B cell (primary cell): ENCODE data around the gene SLC7A6.

Experiments
- EZH2 ChIP-seq: IDR thresholded peaks from 2 replicates; pipeline ENCODE4 v1.6.1; 2012; ENCODE audit warnings: borderline replicate concordance, low read depth, mild to moderate bottlenecking, moderate library complexity, low read length; ENCODE audit not compliant: insufficient read depth, poor library complexity, severe bottlenecking
- TF ChIP-seq, protein P1 (sequence below): fragments of 200-600 bp; IDR thresholded peaks from one replicate; pipeline ENCODE4 v1.8.0; 2022; ENCODE audit warnings: antibody characterized with exemption, mild to moderate bottlenecking

DNA sequence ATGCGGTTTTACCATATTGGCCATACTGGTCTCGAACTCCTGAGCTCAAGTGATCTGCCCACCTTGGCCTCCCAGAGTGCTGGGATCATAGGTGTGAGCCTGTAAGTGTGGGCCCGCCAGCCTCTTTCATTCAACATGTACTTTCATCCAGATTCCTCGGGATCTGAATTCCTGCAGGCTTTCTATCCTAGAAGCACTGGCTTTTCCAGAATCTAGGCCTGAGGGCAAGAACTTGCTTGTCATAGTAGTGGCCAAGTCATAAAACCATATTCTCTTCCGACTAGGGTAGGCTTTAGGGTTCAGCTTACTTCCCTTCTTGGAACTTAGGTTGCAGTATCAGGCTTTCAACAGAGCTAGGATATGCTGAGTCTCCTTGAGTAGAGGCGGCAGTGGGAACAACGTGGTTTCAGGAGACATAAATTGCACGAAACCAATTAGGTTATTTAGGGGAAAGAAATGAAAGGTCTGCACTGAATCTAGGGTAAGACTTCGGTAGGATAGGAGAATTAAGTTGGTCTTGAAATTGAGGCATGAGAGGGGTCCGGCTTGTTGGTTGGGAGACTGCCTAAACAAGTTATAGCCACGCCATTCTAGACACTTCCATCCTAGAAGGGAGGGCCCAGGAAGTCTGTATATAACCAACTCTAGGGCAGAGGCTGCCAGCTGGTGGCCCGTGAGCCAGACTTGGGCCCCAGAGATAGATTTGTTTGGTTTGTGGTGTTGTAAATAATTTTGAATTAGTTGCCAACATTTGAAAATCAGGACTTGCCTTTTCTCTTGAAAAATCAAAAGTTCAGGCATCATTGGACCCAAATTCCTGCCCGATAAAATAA lies 15.6 kb downstream of the SLC7A6 start:
- TF ChIP-seq, protein P1, sequence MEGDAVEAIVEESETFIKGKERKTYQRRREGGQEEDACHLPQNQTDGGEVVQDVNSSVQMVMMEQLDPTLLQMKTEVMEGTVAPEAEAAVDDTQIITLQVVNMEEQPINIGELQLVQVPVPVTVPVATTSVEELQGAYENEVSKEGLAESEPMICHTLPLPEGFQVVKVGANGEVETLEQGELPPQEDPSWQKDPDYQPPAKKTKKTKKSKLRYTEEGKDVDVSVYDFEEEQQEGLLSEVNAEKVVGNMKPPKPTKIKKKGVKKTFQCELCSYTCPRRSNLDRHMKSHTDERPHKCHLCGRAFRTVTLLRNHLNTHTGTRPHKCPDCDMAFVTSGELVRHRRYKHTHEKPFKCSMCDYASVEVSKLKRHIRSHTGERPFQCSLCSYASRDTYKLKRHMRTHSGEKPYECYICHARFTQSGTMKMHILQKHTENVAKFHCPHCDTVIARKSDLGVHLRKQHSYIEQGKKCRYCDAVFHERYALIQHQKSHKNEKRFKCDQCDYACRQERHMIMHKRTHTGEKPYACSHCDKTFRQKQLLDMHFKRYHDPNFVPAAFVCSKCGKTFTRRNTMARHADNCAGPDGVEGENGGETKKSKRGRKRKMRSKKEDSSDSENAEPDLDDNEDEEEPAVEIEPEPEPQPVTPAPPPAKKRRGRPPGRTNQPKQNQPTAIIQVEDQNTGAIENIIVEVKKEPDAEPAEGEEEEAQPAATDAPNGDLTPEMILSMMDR = no peak
- TF ChIP-seq EZH2 = no peak
